HG03064 (cell line): ENCODE measurements around the gene CCNF.
"Not testable (repeated sequence)": the region's sequence is repeated elsewhere in the genome, so short reads cannot be mapped to it uniquely, and the experiment has no call there.

Source experiments
- ATAC-seq: cut with Tn5 transposase; IDR thresholded peaks from one replicate; pipeline ENCODE4 v1.9.1; 2021; ENCODE audit warnings: low read depth; ENCODE audit not compliant: unreplicated experiment

The CCNF gene

GRCh38 chr16:2471016-2471652 lies 41.9 kb downstream of the CCNF start, which contains the start of gene NTN3:
TSS of gene NTN3 (plus strand) at chr16:2471297. CDS start at chr16:2471702, 405 bp downstream.
- no peak for ATAC-seq

- no peak for ATAC-seq
Measured at GRCh38 chr16:2471653-2472487, 42.6 kb downstream of the CCNF start.

GRCh38 chr16:2472488-2472864 lies 43.2 kb downstream of the CCNF start:
- no peak for ATAC-seq

- no peak for ATAC-seq
Measured at GRCh38 chr16:2472885-2473445, 43.7 kb downstream of the CCNF start.

GRCh38 chr16:2473446-2473926 lies 44.2 kb downstream of the CCNF start:
- ATAC-seq: no peak

GRCh38 chr16:2473999-2474876 lies 45.0 kb downstream of the CCNF start:
- no peak for ATAC-seq

GRCh38 chr16:2474877-2475412 lies 45.7 kb downstream of the CCNF start, which contains the start of gene TBC1D24:
TSS of gene TBC1D24 (plus strand) at chr16:2475127. CDS start at chr16:2496149, 21,022 bp downstream.
- no peak for ATAC-seq

- no peak for ATAC-seq
Measured at GRCh38 chr16:2475413-2476344, 46.4 kb downstream of the CCNF start.

- ATAC-seq: no peak
Measured at GRCh38 chr16:2476345-2476720, 47.1 kb downstream of the CCNF start.

- ATAC-seq: no peak
Measured at GRCh38 chr16:2476741-2477140, 47.5 kb downstream of the CCNF start.

GRCh38 chr16:2477327-2477726 lies 48.1 kb downstream of the CCNF start:
- ATAC-seq: no peak

GRCh38 chr16:2478279-2478678 lies 49.0 kb downstream of the CCNF start:
- no peak for ATAC-seq

- not testable (repeated sequence) for ATAC-seq
Measured at GRCh38 chr16:2479996-2480395, 50.7 kb downstream of the CCNF start.

- no peak for ATAC-seq
Measured at GRCh38 chr16:2480948-2481347, 51.7 kb downstream of the CCNF start.

- ATAC-seq: no peak
Measured at GRCh38 chr16:2481676-2482075, 52.4 kb downstream of the CCNF start.

GRCh38 chr16:2482249-2482648 lies 53.0 kb downstream of the CCNF start:
- no peak for ATAC-seq

- no peak for ATAC-seq
Measured at GRCh38 chr16:2482708-2483534, 53.7 kb downstream of the CCNF start.
